Measurements from ENCODE around the gene IGSF9B. TPM values are rescaled to one million over a fixed set of nuclear protein-coding genes. Genes with fewer than 3 reads are reported as not detected.

IGSF9B gene
- total RNA-seq, 2 experiments from 2014 or later: 24.3 to 27.4 TPM

DNA sequence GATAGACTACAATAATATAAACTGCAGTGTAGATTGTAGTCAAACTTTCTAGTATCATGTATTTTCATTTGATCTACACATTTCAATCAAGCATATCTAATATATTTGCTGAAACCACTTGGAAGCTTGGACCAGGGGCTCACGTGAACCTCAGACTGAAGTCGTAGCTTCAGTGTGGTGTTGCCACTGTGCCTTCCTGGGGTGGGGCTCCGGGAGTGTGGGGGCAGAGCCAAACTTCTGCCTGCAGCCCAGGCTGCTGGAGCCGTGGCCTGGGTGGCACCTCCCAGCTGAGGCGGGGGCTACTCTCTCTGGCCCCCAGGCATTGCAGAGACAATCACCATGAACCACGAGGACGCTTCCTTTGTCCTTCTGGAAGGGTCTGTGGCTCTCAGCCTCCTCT lies 36.3 kb upstream of the IGSF9B start:
- Mint-ChIP-seq H3K4me3 (no peak overlapping the region), H3K27me3 (no peaks in the 10 kb centered on the region), H3K36me3 (ENCODE audit: low read depth) (no peaks in the 10 kb centered on the region), H3K27ac (no peak overlapping the region), H3K4me1 (ENCODE audit: low read depth) (no peaks in the 10 kb centered on the region), H3K9me3 (no peaks in the 10 kb centered on the region)
- Histone ChIP-seq H3K4me3 (ENCODE audit: low read length) (no peak overlapping the region), H3K27ac (ENCODE audit: low read depth in 1 of 2, low read length in 2 of 2) (no peak overlapping the region), H3K9me3 (ENCODE audit: control insufficient read depth in 1 of 2, insufficient read depth in 1 of 2, low read length in 2 of 2) (no peaks in the 10 kb centered on the region), H3K4me1 (ENCODE audit: insufficient read depth, low read length) (no peaks in the 10 kb centered on the region), H3K36me3 (ENCODE audit: insufficient read depth, low read length) (no peaks in the 10 kb centered on the region), H3K27me3 (ENCODE audit: control insufficient read depth in 1 of 2, insufficient read depth in 2 of 2, low read length in 2 of 2) (no peaks in the 10 kb centered on the region)
- no peak for TF ChIP-seq CTCF (IDR thresholded peaks at IDR 0.05)
- intact Hi-C loops (cut with DNase I, micrococcal nuclease): no loop called here
- no peak for DNase-seq
- CTCF ChIA-PET: no interaction called here
- POLR2A ChIA-PET: no interaction called here
- no peak for ATAC-seq (ENCODE audit: poor library complexity)

GRCh38 chr11:133992121-133992520 lies 35.4 kb upstream of the IGSF9B start:
- CTCF ChIA-PET: no interaction called here
- Mint-ChIP-seq H3K4me3 (no peak overlapping the region), H3K4me1 (ENCODE audit: low read depth) (no peaks in the 10 kb centered on the region), H3K9me3 (no peaks in the 10 kb centered on the region), H3K27me3 (no peaks in the 10 kb centered on the region), H3K27ac (no peak overlapping the region), H3K36me3 (ENCODE audit: low read depth) (no peaks in the 10 kb centered on the region)
- Histone ChIP-seq H3K4me3 (ENCODE audit: low read length) (no peak overlapping the region), H3K4me1 (ENCODE audit: insufficient read depth, low read length) (no peaks in the 10 kb centered on the region), H3K36me3 (ENCODE audit: insufficient read depth, low read length) (no peaks in the 10 kb centered on the region), H3K27ac (ENCODE audit: low read depth in 1 of 2, low read length in 2 of 2) (no peak overlapping the region), H3K27me3 (ENCODE audit: control insufficient read depth in 1 of 2, insufficient read depth in 2 of 2, low read length in 2 of 2) (no peaks in the 10 kb centered on the region), H3K9me3 (ENCODE audit: control insufficient read depth in 1 of 2, insufficient read depth in 1 of 2, low read length in 2 of 2) (no peaks in the 10 kb centered on the region)
- ATAC-seq (ENCODE audit: poor library complexity) (no peak), DNase-seq (no peak)
- no peak for TF ChIP-seq CTCF (IDR thresholded peaks at IDR 0.05)
- intact Hi-C loops (cut with DNase I, micrococcal nuclease): no loop called here
- POLR2A ChIA-PET: no interaction called here

GRCh38 chr11:133991101-133991500 lies 34.3 kb upstream of the IGSF9B start:
- ChIA-PET POLR2A (no interaction called here), CTCF (no interaction called here)
- no peak overlapping the region for H3K4me3 Mint-ChIP-seq
- Histone ChIP-seq H3K4me1 (ENCODE audit: insufficient read depth, low read length) (no peaks in the 10 kb centered on the region), H3K27me3 (ENCODE audit: control insufficient read depth in 1 of 2, insufficient read depth in 2 of 2, low read length in 2 of 2) (no peaks in the 10 kb centered on the region), H3K27ac (ENCODE audit: low read depth in 1 of 2, low read length in 2 of 2) (no peak overlapping the region), H3K4me3 (ENCODE audit: low read length) (no peak overlapping the region), H3K36me3 (ENCODE audit: insufficient read depth, low read length) (no peaks in the 10 kb centered on the region), H3K9me3 (ENCODE audit: control insufficient read depth in 1 of 2, insufficient read depth in 1 of 2, low read length in 2 of 2) (no peaks in the 10 kb centered on the region)
- no peaks in the 10 kb centered on the region for H3K36me3 Mint-ChIP-seq (ENCODE audit: low read depth)
- H3K27me3 Mint-ChIP-seq: no peaks in the 10 kb centered on the region
- H3K4me1 Mint-ChIP-seq (ENCODE audit: low read depth): no peaks in the 10 kb centered on the region
- intact Hi-C loops (cut with DNase I, micrococcal nuclease): no loop called here
- no peak overlapping the region for H3K27ac Mint-ChIP-seq
- H3K9me3 Mint-ChIP-seq: no peaks in the 10 kb centered on the region
- no peak for ATAC-seq (ENCODE audit: poor library complexity)
- TF ChIP-seq CTCF (IDR thresholded peaks at IDR 0.05): no peak
- no peak for DNase-seq
